GM12872 (cell line): ENCODE measurements around the gene CFAP92.
A peak's percentile ranks its signal among the peaks of the same experiment; 100 is the strongest.

Source experiments
- CTCF ChIP-seq: IDR thresholded peaks from 3 replicates; pipeline ENCODE4 v1.5.1; 2011; ENCODE audit warnings: low read depth, mild to moderate bottlenecking, low read length, moderate library complexity; ENCODE audit not compliant: insufficient read depth

The CFAP92 gene

GRCh38 chr3:129031476-129032215, 37.8 kb upstream of the CFAP92 start:
- TF ChIP-seq CTCF: no peak

GRCh38 chr3:129030611-129031010, 36.7 kb upstream of the CFAP92 start:
- TF ChIP-seq CTCF: no peak

- TF ChIP-seq CTCF: no peak
These were observed 35.0 kb upstream of the CFAP92 start for GRCh38 chr3:129028866-129029265.

- TF ChIP-seq CTCF: no peak
These were observed 33.6 kb upstream of the CFAP92 start for GRCh38 chr3:129027544-129027880.

- TF ChIP-seq CTCF: peak; percentile 64; the same call in 2 of the 3 replicates
These were observed 33.1 kb upstream of the CFAP92 start for GRCh38 chr3:129026728-129027543.

- TF ChIP-seq CTCF: no peak
These were observed 32.0 kb upstream of the CFAP92 start for GRCh38 chr3:129025691-129026435.

GRCh38 chr3:129025108-129025507, 31.2 kb upstream of the CFAP92 start:
- TF ChIP-seq CTCF: no peak
